IMR-90 (cell line): ENCODE results near the gene GBX2. TPM values are rescaled to one million over a fixed set of nuclear protein-coding genes. Genes with fewer than 3 reads are reported as not detected.

ENCODE experiments used
- ATAC-seq: fragments of 200-7000 bp; cut with Tn5 transposase; 2 replicates; pipeline ENCODE4 v1.9.1; 2020; ENCODE audit warnings: low read depth, mild to moderate bottlenecking, moderate library complexity
- BruUV-seq: library from RNA; stranded (reverse); fragments of 400-500 nt; replicated peaks from 2 replicates; lab custom pipeline; 2021; lab: Mats Ljungman, UMichigan
- CTCF ChIA-PET: fragments of 300-600 bp; formaldehyde crosslinking; extraction: SDS; loops from one replicate; lab custom pipeline; 2021; ENCODE audit warnings: antibody characterized with exemption; lab: Yijun Ruan, JAX
- POLR2A ChIA-PET: fragments of 300-600 bp; sonication (Branson Sonifier 250); formaldehyde crosslinking; loops from one replicate; lab custom pipeline; 2022; ENCODE audit warnings: antibody characterized with exemption; ENCODE audit not compliant: unreplicated experiment; lab: Charles Lee
- DNase-seq: peaks from one replicate; pipeline ENCODE4 v3.0.0; 2013
- H2AFZ ChIP-seq: replicated peaks from 2 replicates; pipeline ENCODE3; 2013; ENCODE audit warnings: low read length, mild to moderate bottlenecking; ENCODE audit not compliant: poor library complexity
- H2AK5ac ChIP-seq: 2 replicates; pipeline ENCODE4 v1.6.1; 2013; ENCODE audit warnings: low read depth, low read length, inconsistent platforms
- H2AK9ac ChIP-seq: replicated peaks from 2 replicates; pipeline ENCODE3; 2013; ENCODE audit warnings: mild to moderate bottlenecking, low read depth, low read length, moderate library complexity; ENCODE audit not compliant: poor library complexity
- H2BK120ac ChIP-seq: 2 replicates; pipeline ENCODE4 v1.6.1; 2013; ENCODE audit warnings: low read depth, low read length, inconsistent platforms
- H2BK15ac ChIP-seq: 3 replicates; pipeline ENCODE4 v1.6.1; 2013; ENCODE audit warnings: low read depth, low read length, inconsistent platforms
- H2BK20ac ChIP-seq: 2 replicates; pipeline ENCODE4 v1.6.1; 2013; ENCODE audit warnings: low read depth, mild to moderate bottlenecking, inconsistent platforms, low read length, moderate library complexity
- H2BK5ac ChIP-seq: 2 replicates; pipeline ENCODE4 v1.6.1; 2013; ENCODE audit warnings: mild to moderate bottlenecking, low read depth, low read length, inconsistent platforms; ENCODE audit not compliant: poor library complexity, severe bottlenecking
- H3K14ac ChIP-seq: replicated peaks from 2 replicates; pipeline ENCODE4 v1.6.1; 2013; ENCODE audit warnings: low read depth, low read length, inconsistent platforms
- H3K18ac ChIP-seq: 2 replicates; pipeline ENCODE4 v1.6.1; 2013; ENCODE audit warnings: low read depth, low read length, control low read depth
- H3K23ac ChIP-seq: 2 replicates; pipeline ENCODE4 v1.6.1; 2013; ENCODE audit warnings: low read depth, low read length, inconsistent platforms
- H3K27ac ChIP-seq: 2 replicates; pipeline ENCODE4 v1.5.1; 2013; ENCODE audit warnings: mild to moderate bottlenecking, control low read depth, low read length; ENCODE audit not compliant: insufficient read depth
- H3K27me3 ChIP-seq: 2 replicates; pipeline ENCODE4 v1.6.1; 2013; ENCODE audit warnings: low read length; ENCODE audit not compliant: control insufficient read depth, insufficient read depth
- H3K36me3 ChIP-seq: 2 replicates; pipeline ENCODE4 v1.6.1; 2013; ENCODE audit warnings: low read length, mixed read lengths; ENCODE audit not compliant: control insufficient read depth, insufficient read depth
- H3K4ac ChIP-seq: 2 replicates; pipeline ENCODE4 v1.6.1; 2013; ENCODE audit warnings: low read depth, low read length, inconsistent platforms
- H3K4me1 ChIP-seq: 2 replicates; pipeline ENCODE4 v1.6.1; 2013; ENCODE audit warnings: low read length, mixed read lengths; ENCODE audit not compliant: control insufficient read depth, insufficient read depth
- H3K4me2 ChIP-seq: 2 replicates; pipeline ENCODE4 v1.6.1; 2013; ENCODE audit warnings: low read depth, mild to moderate bottlenecking, control low read depth, low read length, moderate library complexity
- H3K4me3 ChIP-seq: 2 replicates; pipeline ENCODE4 v1.5.1; 2013; ENCODE audit warnings: low read depth, mild to moderate bottlenecking, control low read depth, low read length, moderate library complexity; ENCODE audit not compliant: insufficient read depth
- H3K56ac ChIP-seq: 2 replicates; pipeline ENCODE4 v1.6.1; 2013; ENCODE audit warnings: low read length, inconsistent platforms; ENCODE audit not compliant: insufficient read depth; ENCODE audit errors: extremely low read depth
- H3K79me1 ChIP-seq, 2 experiments: 2 replicates each; pipeline ENCODE4 v1.6.1; 2013; ENCODE audit warnings: low read length in 2 of 2, inconsistent platforms in 1 of 2, low read depth in 1 of 2
- H3K9ac ChIP-seq: 2 replicates; pipeline ENCODE4 v1.6.1; 2013; ENCODE audit warnings: low read depth, low read length, control low read depth
- H3K9me1 ChIP-seq: 2 replicates; pipeline ENCODE4 v1.6.1; 2013; ENCODE audit warnings: low read length, inconsistent platforms; ENCODE audit not compliant: insufficient read depth
- H3K9me3 ChIP-seq: 2 replicates; pipeline ENCODE4 v1.6.1; 2013; ENCODE audit warnings: low read length; ENCODE audit not compliant: control insufficient read depth, insufficient read depth
- H4K20me1 ChIP-seq: 2 replicates; pipeline ENCODE4 v1.6.1; 2013; ENCODE audit warnings: low read length, inconsistent platforms; ENCODE audit not compliant: insufficient read depth
- H4K5ac ChIP-seq: 2 replicates; pipeline ENCODE4 v1.6.1; 2013; ENCODE audit warnings: mild to moderate bottlenecking, low read depth, low read length, control low read depth
- H4K8ac ChIP-seq, 2 experiments: 2 replicates each; pipeline ENCODE4 v1.6.1; 2013; ENCODE audit warnings: low read depth in 2 of 2, low read length in 2 of 2, control low read depth in 1 of 2, inconsistent platforms in 1 of 2
- H4K91ac ChIP-seq: 2 replicates; pipeline ENCODE4 v1.6.1; 2013; ENCODE audit warnings: low read depth, low read length, inconsistent platforms; ENCODE audit not compliant: insufficient read depth
- BHLHE40 ChIP-seq: fragments of 150-350 bp; IDR thresholded peaks from 2 replicates; pipeline ENCODE4 v1.6.1; 2016; ENCODE audit warnings: mild to moderate bottlenecking, low read depth, low read length
- CHD1 ChIP-seq: IDR thresholded peaks from 2 replicates; pipeline ENCODE4 v1.6.1; 2012; ENCODE audit warnings: low read depth, low read length, improper control_type of control experiment
- CTCF ChIP-seq: conservative IDR thresholded peaks from 2 replicates; pipeline ENCODE4 v1.5.1; 2012; ENCODE audit warnings: mild to moderate bottlenecking, low read depth, low read length, improper control_type of control experiment
- RAD21 ChIP-seq: IDR thresholded peaks from 2 replicates; pipeline ENCODE4 v1.6.1; 2012; ENCODE audit warnings: low read length, improper control_type of control experiment
- SMC3 ChIP-seq: fragments of 150-350 bp; IDR thresholded peaks from 2 replicates; pipeline ENCODE4 v1.6.1; 2016; ENCODE audit warnings: low read depth, mild to moderate bottlenecking, antibody characterized with exemption, low read length, moderate library complexity
- WGBS, 2 experiments: methylation state at CpG; one replicate each; pipeline versions ENCODE4 v1.1.5 to v1.1.7; 2013; ENCODE audit warnings: missing lambda C conversion rate in 2 of 2; ENCODE audit not compliant: insufficient read length in 1 of 2; ENCODE audit errors: extremely low coverage in 2 of 2; 5-methylcytosine and 5-hydroxymethylcytosine counted together
- dilution Hi-C: fragments of 300-500 bp; cut with HindIII; formaldehyde crosslinking; loops from one replicate; pipeline ENCODE4 v1.14.3; 2018; ENCODE audit warnings: low sequenced_read_pairs; ENCODE audit not compliant: unreplicated experiment
- in situ Hi-C: fragments of 300-500 bp; cut with MboI; formaldehyde crosslinking; loops from 3 replicates; pipeline ENCODE4 v1.14.3; 2019; ENCODE audit warnings: low sequenced_read_pairs, inconsistent platforms, mixed read lengths
- intact Hi-C: fragments of 100-400 bp; cut with micrococcal nuclease; formaldehyde crosslinking; loops from 2 replicates; pipeline ENCODE4 v1.10.0; 2022
- polyA plus RNA-seq, 3 experiments: library from polyadenylated mRNA; depleted of rRNA; stranded (reverse); fragments of >200 nt; gene quantifications; 2 replicates each; pipeline ENCODE4 v1.2.3, GENCODE V29; 2012; ENCODE audit warnings: low replicate concordance in 1 of 3
- total RNA-seq: library from RNA; depleted of rRNA; stranded (reverse); fragments of >200 nt; gene quantifications from 2 replicates; pipeline ENCODE4 v1.2.3, GENCODE V29; 2012
- TF ChIP-seq, protein P1 (sequence below): fragments of 150-350 bp; IDR thresholded peaks from 2 replicates; pipeline ENCODE4 v1.6.1; 2016; ENCODE audit warnings: low read depth, mild to moderate bottlenecking, low read length, moderate library complexity, borderline replicate concordance

GBX2 gene
- total and polyA plus RNA-seq, 2 of the 4 experiments (the other 2 are of a cell fraction): 0.10 TPM; not detected in 1

GRCh38 chr2:236177967-236178889 lies 10.0 kb upstream of the GBX2 start:
- Histone ChIP-seq H2BK5ac (no peak overlapping the region), H3K36me3 (no peaks in the 10 kb centered on the region), H3K4me2 (peak overlapping the region; percentile 62), H2AFZ (peak overlapping the region; percentile 72), H3K4me3 (peak overlapping the region; percentile 32), H3K79me1 (no peaks in the 10 kb centered on the region), H3K9me3 (no peaks in the 10 kb centered on the region), H3K18ac (no peak overlapping the region), H2BK20ac (no peak overlapping the region), H3K4me1 (peaks cover 6% of the 10 kb centered on the region), H3K27me3 (peaks cover 25% of the 10 kb centered on the region), H4K5ac (no peak overlapping the region), H4K20me1 (no peaks in the 10 kb centered on the region), H3K27ac (no peak overlapping the region; the same call in 1 of the 2 replicates), H3K4ac (no peak overlapping the region), H3K14ac (no peak overlapping the region), H2AK9ac (no peak overlapping the region), H4K8ac (peak overlapping the region in 1 of 2 experiments; percentile 4; a peak in 1 of 4 replicates), H2AK5ac (no peak overlapping the region), H3K9me1 (no peaks in the 10 kb centered on the region), H3K56ac (no peak overlapping the region), H4K91ac (no peak overlapping the region), H2BK120ac (no peak overlapping the region), H3K9ac (no peak overlapping the region), H3K23ac (no peak overlapping the region), H2BK15ac (no peak overlapping the region)
- 0% methylated on average over 1 of the region's 65 CpGs; no CpG with 5 or more reads in 1 of the 2 experiments for WGBS, 2 experiments
- TF ChIP-seq BHLHE40: peak; percentile 27; the same call in 1 of the 2 replicates
- TF ChIP-seq SMC3: peak; percentile 42
- TF ChIP-seq CTCF: peak; percentile 69
- no peak for TF ChIP-seq CHD1
- TF ChIP-seq RAD21: peak; percentile 41
- TF ChIP-seq, protein P1, sequence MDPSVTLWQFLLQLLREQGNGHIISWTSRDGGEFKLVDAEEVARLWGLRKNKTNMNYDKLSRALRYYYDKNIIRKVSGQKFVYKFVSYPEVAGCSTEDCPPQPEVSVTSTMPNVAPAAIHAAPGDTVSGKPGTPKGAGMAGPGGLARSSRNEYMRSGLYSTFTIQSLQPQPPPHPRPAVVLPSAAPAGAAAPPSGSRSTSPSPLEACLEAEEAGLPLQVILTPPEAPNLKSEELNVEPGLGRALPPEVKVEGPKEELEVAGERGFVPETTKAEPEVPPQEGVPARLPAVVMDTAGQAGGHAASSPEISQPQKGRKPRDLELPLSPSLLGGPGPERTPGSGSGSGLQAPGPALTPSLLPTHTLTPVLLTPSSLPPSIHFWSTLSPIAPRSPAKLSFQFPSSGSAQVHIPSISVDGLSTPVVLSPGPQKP: no peak
- DNase-seq: peak; percentile 30
- in situ Hi-C loops: loop anchor here (5.0 kb wide), 1 partner anchor 411 kb away; no protein-coding TSS in a partner anchor
- ATAC-seq: peak; percentile 62
- dilution Hi-C loops: loop anchor here (25.0 kb wide), 1 partner anchor 391 kb away; no protein-coding TSS in a partner anchor
- POLR2A ChIA-PET: no interaction called here
- intact Hi-C loops: loop anchor here (10.0 kb wide), 1 partner anchor 233 kb away; no protein-coding TSS in a partner anchor
- BruUV-seq: no TSS peak
- CTCF ChIA-PET: interaction anchor here (0.6 to 1.5 kb wide), 5 partner anchors 17 to 399 kb away, joined by 3 to 11 read pairs (median 3); no protein-coding TSS in a partner anchor
